Superior temporal gyrus (tissue), 1 donor: ENCODE data around the gene METTL6.
"Not testable (repeated sequence)": the region's sequence is repeated elsewhere in the genome, so short reads cannot be mapped to it uniquely, and the experiment has no call there.

Source experiments
- DNase-seq: peaks from one replicate; pipeline ENCODE4 v3.0.0-alpha.2; 2016; ENCODE audit errors: extremely low spot score

METTL6 gene, protein sequence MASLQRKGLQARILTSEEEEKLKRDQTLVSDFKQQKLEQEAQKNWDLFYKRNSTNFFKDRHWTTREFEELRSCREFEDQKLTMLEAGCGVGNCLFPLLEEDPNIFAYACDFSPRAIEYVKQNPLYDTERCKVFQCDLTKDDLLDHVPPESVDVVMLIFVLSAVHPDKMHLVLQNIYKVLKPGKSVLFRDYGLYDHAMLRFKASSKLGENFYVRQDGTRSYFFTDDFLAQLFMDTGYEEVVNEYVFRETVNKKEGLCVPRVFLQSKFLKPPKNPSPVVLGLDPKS

DNA sequence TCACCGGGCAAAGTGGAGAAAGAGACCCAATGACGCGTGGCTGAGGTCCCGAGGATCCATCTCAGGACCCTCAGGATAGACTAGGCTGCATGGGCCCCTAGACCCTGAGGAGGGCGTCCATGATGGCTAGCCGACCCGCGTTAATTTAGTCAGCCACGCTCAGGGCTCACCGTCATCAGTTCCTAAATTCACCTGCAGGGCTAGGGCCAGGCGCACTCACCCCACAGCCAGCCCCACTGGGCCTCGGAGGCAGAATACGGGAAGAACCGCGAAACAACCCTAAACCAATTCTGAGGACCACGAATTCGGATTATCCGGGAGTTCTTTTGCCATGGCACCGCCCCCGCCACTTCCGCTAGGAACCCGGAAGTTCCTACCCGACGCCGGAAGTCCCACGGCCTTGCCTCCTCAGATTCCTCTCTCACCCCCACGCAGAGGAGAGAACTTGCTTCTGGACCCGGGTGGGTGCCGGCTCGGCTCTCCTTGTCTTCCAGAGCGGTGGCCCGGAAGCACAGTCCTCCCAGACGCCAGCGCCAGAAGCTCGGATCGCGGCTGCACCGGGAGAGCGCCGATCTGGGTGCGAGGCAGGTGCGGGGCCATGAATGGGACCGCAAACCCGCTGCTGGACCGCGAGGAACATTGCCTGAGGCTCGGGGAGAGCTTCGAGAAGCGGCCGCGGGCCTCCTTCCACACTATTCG, at the start of gene METTL6, which contains the start of gene EAF1:
METTL6 (minus strand) TSS at position 363 of the 699 bp plus-strand sequence. CDS start 1,033 bp downstream, outside the sequence.
EAF1 (plus strand) TSS at position 417 of the 699 bp plus-strand sequence; CDS start at position 599, 182 bp downstream.
- peak; percentile 91 for DNase-seq

GRCh38 chr3:15476378-15476777, 49.0 kb upstream of the METTL6 start:
- peak; percentile 48 for DNase-seq

GRCh38 chr3:15475161-15475560, 47.8 kb upstream of the METTL6 start:
- no peak for DNase-seq

- no peak for DNase-seq
These were observed 44.5 kb upstream of the METTL6 start for GRCh38 chr3:15471861-15472260.

DNA sequence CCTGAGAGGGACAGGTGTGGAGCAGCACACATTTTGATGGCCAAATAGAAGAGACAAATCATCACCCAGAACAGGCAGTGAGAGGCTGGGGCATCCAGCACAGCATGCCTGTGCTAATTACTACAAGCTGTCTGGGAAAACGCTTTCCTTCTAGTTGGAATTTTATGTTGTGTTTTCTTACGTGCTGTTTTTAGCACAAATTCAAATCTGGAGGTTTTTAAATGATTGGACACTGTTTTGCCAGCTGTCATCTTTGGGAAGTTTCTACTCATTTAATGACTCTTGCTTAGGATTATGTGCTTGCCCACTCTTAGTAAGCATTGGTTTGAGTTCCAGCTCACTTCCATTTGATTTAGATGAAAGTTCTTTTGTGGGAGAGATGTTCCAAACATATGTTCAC, 43.5 kb upstream of the METTL6 start:
- DNase-seq, result no peak

GRCh38 chr3:15470261-15470660, 42.9 kb upstream of the METTL6 start:
- DNase-seq, result no peak

DNA sequence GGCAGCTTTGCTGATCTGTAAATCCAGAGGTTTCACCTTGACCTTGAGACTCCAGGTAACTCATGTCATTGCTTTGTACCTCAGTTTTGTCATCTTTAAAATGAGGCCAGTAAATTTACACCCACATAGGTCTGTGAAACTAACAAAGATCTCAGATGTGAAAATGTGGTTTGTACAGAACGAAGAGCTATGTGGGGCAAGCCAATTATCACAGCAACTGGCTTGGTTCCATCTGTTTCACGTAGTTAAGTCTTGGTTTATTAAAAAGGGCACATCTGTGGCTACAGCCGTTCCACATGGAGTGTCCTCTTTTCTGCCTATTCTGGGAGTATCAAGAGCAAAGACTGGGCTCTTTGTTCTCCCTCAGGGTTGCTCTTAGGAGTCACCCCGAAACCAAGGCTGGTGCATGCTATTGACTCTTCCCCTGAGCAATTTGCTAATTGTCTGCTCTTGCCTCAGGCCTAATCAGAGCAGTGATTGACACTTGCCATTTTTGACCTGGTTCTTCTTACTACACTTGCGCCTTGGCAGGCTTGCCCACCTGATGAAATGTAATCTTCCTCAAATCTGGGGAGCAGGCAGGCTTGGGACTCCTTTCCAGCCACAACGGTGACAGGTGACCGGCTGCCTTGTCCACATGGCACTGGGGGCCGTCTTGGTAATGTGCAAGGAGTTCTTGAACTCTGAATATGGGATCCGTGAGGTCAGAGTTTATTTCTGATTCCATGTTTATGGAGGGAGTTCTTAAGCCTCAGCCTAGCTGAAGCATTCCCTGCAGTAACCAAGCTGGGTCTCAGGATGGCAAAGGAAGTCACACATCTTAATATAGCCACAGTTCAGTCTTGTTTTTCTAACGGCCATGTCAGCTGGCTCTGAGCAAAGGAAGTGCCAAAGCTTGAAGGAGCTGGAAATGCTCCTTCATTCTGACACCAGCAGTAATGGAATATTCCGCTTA, 40.2 kb upstream of the METTL6 start:
- peak; percentile 38 for DNase-seq

GRCh38 chr3:15465876-15466585, 38.7 kb upstream of the METTL6 start:
- no peak for DNase-seq

DNA sequence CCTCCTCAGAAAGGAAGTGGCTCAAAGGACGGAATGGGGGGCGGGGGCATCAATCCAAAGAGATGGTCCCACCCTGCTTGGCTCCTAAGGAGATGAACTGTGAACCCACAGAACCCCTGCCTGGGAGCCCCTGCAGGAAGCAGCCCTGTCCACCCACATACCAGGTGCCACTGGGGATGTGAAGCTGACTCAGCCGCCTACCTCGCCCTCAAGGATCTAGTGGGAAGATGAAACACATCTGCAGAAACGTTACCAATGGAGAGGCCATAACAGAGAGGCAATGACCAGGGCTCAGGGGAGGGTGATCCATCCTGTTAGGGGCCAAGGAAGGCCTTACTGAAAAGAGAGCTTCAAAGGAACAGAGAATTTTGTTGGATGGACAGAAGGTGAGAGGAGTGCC, 35.1 kb upstream of the METTL6 start:
- DNase-seq, result no peak

- no peak for DNase-seq
These were observed 33.7 kb upstream of the METTL6 start for GRCh38 chr3:15460891-15461531.

DNA sequence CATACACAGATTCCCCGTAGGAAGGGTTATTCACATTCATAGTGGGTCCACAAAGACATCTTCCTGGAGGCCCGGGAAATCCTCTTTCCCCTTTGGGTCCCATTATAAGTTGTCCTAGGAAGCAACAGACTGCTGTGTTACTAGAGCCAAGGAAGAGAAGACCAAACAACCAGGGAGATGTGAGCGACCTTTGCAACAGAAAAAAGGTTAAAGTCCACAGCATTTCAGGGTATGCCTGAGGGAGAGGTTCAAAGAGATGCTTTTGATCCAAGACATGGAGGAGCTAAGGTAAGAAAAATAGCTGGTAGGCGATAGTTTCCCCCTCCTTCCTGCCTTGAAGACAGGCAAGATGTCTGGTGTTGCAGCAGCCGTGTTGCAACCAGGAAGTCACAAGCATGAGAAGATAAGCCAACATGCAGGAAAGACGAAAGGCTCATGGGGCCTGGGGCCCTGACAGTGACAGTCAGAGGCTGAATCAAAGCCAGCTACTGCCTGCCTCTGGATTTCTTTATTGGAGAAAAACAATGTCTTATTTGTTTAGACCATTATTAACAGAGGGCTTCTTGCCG, 31.0 kb upstream of the METTL6 start:
- no peak for DNase-seq

GRCh38 chr3:15456915-15457314, 29.6 kb upstream of the METTL6 start:
- DNase-seq, result not testable (repeated sequence)

DNA sequence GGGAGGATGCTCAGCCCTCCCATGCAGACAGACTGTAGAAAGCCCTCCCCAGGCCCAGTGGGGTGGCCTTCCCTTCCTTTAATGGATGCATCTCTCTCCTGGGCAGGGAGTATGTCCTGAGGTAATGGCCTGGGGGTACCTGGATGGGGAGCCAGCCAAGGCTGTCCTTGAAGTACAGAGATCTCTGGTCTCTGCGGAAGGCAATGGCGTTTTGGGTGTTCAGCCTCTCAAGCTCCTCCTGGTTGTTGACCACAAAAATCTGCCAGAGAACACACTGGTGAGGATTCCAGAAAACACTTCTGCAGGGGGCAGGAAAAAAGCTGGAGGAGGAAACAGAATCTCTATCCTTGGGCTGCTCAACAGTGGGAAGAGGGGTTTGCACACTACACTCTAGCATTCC, 29.0 kb upstream of the METTL6 start:
- no peak for DNase-seq

- no peak for DNase-seq
These were observed 28.4 kb upstream of the METTL6 start for GRCh38 chr3:15455756-15456155.

GRCh38 chr3:15454965-15455364, 27.6 kb upstream of the METTL6 start:
- DNase-seq, result no peak

- no peak for DNase-seq
These were observed 26.8 kb upstream of the METTL6 start for GRCh38 chr3:15453991-15454625.

GRCh38 chr3:15453501-15453900, 26.2 kb upstream of the METTL6 start:
- DNase-seq, result no peak

- no peak for DNase-seq
These were observed 25.6 kb upstream of the METTL6 start for GRCh38 chr3:15452961-15453360.

- DNase-seq, result no peak
These were observed 24.8 kb upstream of the METTL6 start for GRCh38 chr3:15452156-15452555.
